NCI-H345 (cell line): ENCODE measurements around the gene GFPT2.
A peak's percentile ranks its signal among the peaks of the same experiment; 100 is the strongest.

ENCODE experiments used
- DNase-seq: peaks from one replicate; lab custom pipeline; 2025; lab: John Stamatoyannopoulos, UW

The GFPT2 gene

DNA sequence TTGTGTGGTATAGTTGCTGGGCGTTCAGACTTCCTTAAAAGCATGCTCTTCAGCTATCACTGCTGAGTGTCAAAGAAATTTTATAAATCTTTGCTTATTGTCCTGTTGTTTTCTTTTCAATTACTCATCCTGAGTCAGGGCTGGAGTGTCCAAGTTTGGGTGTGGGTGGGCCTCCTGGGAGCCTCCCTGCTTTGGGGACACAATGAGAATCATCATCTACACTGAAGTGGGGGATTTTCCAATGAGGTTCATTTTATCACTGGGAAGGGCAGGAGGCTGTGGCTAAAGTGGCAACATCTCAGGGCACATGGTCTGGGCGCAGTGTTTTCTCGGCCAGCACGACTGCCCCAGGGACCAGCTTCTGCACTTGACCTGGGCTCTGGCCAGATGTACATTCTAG is 19.5 kb downstream of the GFPT2 start:
- no peak for DNase-seq

DNA sequence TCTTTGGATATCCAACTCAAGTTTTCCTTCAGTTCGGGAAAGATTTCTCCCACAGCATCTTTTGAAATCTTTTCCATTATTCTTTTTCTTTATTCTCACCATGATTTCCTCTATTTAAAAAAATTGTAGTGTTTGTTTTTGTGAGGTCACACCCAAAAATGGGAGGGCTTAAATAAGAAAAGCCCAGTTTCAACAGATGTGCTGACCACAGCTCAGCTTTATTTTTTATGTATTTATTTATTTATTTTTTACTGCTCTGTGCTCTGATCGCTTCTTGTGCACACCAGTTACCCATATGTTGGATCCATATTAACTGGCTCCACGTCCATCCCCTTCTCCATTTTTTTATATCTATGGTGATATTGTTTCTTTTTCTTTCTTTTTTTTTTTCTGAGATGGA is 20.3 kb downstream of the GFPT2 start:
- DNase-seq: no peak

DNA sequence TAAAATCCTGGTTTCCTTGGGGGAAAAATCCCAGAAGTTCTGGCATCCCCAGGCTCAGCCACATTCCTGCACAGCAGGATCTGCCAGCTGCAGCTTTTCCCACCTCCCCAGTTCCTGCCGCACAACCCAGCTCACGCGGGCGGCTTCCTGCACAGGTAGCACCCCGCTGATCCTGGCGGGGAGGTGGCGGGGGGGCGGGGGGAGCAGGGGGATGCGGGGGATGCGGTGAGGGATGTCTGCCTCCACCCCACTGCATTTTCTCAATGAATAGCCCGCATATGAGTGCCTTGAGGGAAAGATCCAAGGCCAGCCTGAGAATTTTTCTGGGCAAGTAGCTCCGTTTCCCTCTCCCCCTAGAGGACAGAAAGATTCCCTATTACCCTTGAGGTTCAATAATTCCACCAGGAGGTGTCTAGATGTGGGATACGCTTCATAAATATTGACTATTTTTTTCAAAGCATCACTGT is 21.1 kb downstream of the GFPT2 start:
- DNase-seq: no peak

DNA sequence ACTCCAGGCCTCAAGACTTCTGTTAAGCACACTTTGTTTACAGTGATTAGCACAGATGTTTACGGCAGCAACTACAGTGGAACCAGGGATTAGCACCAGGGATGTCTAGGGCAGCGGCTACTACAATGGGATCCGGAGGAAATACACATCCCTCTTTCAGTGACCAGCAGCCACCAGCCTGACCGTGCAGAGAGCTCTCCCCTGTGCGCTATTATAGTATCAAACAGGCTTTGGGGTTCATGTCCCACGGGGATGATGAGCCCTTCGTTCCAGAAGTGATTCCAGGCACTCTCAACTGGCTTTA is 21.5 kb downstream of the GFPT2 start:
- DNase-seq: no peak

DNA sequence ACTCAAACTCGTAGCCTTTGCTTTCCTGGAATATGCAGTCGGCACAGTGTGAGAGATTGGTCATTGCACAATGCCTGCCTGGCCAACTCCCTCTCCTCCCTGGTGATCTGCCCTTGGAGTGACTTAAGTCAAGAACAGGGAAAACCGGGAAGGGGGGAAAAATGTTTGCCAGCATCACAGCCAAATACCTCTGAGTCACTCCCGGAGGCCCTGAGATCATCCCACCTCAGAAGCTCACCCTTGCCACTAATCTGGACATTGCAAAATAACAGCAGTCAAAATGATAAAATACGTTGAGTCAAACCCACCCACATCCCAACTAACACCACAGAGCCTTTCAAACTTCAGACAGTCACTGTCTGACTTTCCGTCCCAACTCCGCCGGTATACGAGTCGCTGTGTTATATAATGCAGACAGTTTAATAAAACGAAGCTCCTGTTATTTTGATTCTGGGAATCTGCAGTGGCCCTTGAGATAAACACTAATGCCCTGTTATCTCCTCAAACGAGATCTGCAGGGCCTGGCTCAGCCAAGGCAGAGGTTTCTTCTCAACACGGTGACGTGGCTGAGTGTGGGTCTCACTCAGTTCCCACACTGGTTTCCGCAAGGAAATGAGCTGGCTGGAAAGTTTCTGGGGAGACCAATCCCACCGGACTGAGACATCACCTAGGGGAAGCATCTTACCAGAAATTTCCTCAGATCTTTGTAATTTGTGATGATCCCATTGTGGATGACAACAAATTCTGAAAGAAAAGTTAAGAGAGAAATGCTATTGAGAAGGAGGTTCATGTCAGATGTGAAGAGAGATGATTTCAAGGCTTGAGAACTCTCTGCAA is 22.1 kb downstream of the GFPT2 start:
- no peak for DNase-seq

DNA sequence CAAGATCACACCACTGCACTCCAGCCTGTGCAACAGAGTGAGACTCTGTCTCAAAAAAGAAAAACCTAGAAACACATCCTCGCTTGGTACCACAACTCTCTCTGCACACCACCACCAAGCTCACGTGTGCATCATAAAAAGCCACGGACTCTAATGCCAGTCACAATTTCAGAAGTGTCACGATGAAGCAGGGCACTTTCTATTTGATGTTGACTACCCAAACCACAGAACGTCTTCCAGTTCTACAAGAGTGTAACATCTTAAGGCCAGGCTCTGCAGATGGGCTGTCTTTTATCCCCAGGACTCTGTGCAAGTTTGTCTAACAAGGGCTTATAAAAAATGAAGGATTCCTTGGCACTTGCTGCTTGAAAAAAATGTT is 22.9 kb downstream of the GFPT2 start:
- no peak for DNase-seq

DNA sequence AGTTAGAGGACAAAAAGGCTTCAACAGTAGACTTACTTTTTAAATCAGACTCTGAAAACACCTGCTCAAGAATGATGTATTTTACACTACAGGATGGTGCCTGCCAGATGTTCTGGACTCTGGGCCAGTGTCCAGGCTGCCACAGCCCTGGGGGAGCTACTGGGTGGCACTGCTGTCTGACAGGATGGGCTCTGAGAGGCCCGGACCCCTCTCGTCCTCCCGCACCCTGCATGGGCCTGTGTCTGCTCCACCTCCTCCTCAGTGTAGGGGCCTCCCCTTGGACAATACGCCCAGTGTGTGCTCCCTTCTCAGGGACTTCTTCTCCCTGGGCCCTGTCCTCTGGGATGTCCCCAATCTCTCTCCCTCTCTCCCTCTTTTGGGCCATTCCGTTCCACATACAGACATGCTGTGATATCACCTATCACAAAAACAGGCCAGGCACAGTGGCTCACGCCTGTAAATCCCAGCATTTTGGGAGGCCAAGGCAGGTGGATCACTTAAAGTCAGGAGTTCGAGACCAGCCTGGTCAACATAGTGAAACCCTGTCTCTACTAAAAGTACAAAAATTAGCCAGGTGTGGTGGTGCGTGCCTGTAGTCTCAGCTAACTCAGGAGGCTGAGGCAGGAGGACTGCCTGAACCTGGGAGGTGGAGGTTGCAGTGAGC is 23.4 kb downstream of the GFPT2 start:
- no peak for DNase-seq

DNA sequence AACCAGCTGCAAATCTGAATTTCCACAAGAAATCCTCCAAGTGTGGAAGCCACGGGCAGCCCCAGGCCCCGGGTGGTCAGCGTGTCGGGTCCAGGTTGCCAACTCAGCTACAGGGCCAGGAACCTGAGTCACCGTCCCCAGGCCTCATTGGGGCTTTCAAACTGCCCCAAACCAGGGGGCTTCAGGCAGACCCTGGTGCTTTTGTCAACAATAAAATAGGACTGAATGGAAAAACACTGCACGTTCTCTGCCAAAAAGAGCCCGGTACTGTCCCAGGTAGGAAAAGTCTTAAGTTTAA is 24.0 kb downstream of the GFPT2 start:
- no peak for DNase-seq

DNA sequence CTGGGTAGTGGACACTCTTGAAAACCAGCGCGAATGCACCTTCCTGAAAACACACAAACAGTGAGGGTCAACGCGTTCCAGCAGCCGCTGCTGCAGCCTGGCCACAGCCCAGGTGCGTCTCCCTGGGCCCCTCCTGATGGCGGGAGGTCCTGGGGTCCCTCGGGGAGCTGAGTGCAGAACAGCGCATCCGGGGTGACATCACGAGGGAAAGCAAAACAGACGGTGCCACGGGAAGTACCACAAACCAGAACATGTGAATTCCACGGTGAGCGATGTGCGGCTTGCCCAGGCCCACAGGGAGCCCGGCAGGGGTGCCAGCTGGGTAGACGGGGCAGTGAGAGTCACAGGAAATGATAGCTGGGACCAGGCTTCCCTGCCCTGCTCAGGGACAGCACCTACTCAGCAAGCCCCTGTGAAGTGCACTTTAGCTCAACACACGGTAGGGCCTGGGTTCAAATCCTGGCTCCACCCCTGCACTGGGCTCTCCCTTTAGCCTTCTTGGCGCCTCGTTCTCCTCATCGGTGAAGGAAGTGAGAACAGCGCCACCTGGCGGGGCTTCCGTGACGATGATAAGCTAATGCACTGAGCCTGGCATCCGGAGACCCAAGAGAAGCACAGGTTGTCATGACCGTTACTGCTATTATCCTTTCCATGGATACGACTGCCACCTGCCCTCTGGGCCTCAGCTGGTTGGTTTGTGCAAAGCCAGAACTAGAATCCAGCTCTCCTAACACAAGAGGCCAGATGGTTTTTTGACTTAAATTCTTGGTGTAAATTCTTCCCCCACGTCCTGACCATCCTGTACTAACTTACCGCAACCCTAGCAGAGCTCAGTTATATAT is 24.6 kb downstream of the GFPT2 start:
- DNase-seq: peak; percentile 90

DNA sequence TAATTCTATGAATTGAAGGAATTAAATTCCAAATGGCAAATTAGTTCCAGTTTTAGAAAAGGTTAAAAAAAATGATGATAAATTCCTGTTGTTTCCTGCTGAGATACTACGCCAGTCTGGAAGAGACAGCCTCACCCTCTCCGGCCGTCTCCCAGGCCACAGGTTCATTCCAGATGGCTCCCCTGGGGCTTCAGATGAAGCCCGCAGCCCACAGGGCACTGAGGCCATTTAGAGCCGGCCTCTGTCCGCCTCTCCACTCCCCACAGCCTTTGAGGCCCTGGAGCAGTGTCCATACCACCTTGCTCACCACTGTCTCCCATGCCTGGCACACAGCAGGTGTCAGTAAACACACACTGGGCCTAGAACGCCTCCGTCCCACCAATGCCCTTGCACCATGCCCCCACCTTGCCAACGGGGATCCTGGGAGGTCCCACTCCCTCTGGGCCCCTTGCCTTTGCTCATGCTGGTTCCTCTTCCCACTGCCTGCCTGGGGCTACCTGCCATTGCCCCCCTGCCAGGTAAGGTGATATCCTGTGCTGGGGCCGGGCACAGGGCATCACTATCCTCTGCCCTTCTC is 26.1 kb downstream of the GFPT2 start:
- DNase-seq: no peak

DNA sequence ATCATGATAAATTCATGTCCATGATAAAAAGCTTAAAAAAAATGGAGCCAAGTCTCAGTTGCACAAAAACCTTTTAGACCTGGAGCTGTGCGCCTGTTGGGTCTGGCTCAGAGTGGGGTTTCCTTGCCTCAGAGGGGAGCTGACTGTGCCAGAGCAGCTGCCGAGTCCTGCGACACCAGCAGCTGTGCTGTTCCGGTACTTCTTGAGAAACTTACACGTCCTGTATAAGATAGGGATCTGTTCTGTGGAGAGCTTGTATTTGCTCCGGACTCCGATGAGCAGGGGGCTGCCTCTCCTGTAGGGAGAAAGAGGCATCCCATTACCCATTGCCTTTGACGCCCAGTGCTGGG is 28.6 kb downstream of the GFPT2 start:
- DNase-seq: no peak

DNA sequence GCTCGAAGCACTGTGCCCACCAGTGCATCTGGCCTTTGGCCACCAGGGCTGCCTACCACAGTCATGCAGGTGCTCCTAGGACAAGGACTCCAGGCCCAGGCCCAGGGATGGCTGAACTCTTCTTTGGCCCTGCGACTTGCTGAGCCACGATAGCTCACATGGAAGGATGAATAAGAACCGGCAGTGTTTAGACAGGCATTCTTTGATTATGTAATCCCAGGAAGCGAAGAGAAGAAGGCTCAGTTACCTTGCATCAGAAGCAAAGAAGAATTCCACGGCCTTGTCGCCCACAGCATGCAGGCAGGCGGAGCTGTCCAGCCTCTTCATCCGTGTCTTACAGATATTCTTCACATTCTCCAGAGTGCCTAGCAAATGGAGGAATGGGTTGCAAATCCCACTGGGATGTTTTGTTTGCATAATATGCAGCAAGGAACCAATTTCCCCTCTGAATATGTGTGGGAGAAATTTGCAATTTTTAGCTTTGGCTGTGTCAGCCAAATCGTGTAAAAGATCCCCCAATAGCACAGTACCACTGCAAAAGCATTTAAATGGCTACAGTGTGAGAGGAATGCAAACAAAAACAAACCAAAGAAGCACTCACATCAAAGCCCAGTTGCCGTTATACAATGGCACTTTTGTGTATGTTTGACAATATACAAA is 29.1 kb downstream of the GFPT2 start:
- no peak for DNase-seq

DNA sequence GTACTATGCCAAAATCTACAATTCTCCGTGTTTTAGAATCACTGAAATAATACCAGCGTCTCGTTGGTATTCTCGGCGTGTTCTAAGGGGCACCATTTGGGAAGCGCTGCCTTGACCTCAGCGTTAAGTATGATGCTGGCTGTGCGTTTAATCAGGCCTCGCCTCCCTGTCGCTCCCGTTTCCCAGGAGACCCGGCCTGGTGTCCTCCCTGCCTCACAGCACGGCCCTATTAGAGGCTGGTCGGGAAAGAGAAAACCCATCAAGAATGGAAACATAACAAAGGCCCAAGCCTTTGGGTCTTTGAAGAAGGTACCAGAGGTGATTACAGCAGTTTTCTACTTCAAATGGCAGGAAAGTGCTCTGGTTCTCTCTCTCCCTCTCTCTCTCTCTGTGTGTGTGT is 30.0 kb downstream of the GFPT2 start:
- DNase-seq: no peak

DNA sequence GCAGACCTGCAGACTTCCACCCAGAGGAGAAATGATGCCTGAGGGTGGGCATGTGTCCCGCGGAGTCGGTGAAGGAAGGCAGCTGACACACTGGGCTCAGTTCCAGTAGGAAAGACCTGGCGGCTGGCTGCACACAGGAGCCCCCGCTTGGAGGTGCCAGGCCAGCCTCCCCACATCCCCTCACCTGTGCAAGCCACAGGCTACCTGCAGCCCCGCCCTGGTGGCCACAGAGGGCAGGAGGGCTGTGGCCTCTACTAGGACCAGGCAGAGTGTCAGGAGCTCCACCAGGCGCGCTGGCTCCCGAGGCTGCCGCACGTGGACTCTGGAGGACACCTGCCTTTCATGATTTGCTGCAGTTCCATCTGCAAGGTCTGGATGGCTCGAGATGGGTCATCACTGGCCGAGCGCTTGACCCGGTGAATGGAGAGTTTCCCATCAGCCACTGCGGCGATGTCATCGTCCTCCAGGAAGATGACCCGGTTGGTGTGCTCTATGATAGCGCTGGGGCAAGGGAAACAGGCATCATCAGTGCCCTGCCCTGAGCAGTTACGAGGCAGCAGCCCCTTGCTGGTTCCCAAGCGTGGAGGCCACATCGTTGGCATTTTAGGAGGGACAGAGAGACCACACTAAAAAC is 34.6 kb downstream of the GFPT2 start:
- no peak for DNase-seq

DNA sequence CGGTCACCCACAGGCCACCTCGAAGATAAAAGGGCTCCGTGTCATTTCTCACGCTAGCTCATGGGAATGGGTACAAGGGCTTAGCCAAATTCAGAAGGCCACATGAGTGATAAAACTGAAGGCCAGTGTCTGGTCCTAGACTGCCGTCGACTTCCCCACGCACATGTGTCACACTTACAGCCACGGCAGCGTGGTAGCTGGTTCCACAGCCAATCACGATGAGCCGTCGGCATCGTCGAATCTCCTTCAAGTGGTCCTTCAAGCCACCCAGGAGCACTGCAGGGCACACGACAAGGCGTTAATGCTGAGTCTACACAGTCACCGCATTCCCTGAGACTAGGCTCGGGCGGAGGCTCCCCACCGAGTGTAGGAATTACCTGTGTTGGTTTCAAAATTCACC is 36.5 kb downstream of the GFPT2 start:
- DNase-seq: no peak

DNA sequence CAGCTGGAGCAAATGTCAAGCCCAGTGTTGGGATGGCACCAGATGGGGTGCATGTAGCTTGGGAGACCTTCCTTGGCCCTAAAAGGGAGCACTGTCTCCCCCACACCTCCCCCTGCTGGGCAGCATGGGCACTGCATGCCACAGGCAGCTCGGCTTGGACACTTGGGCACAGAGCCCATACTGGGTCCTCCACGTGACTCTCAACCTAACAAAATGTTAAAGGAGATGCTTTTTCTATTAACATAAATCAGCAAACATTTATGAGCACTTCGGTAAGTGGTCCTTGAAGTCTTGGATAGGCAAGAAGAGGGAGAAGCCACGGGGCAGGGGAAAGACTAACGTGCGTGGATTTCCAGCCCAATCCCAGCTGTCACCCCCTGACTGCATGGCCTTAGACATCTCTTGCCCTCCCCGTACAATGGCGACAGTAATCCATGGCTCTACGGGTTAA is 37.3 kb downstream of the GFPT2 start:
- peak; percentile 65 for DNase-seq

DNA sequence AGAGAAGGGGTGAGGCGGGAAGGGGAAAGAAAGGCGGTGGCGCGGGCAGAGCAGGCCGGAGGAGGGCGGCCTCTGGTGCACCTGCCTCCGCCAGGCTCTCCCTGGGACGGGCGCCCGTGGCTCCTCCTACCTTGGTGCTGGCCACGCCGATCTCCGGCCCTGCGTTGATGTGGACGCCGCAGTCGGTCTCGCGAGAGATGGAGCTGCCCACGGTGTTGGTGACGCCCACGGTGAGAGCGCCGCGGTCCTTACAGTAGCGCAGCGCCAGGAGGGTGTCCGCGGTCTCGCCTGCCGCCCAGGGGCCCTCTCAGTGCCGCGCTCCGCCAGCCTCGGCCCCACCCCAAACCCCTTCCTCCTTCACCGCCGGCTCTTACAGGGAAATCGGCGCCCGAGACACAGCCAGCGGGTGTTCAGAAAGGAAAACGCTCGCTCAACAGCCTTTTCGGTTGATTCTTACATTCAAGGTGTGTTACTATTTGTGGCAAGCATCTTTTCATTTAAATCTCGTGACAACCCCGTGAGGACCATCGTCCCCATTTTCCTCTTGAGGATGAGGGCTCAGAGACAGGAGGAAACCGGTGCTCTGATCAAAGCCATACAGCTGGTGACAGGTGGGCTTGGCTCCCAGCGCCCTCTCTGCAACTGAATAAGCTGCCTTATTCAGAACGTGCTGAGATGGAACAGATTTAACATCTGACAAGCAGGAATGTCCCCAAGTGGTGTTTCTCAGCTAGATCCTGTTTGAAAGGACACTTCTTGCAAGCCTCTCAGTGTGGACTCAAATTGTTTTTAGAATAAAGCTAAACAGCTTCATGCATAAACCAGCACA is 39.2 kb downstream of the GFPT2 start:
- no peak for DNase-seq

DNA sequence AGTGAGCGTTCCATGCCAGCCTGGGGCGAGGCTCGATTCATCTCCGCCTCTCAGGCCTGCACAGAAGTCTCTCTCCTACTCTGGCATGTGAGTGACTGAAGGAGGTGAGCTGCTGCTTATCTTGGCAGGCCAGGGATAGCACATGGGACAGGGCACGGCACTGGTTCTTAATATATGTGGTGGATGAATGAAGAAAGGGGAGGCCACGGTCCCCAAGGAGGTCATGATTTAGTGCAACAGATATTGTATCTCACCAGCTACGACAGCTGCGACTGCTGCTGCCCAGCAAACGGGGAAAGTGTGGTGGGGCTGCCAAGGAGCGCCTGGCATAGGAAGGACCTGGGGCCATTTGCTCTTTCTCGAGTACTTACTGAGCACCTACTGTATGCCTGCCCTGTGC is 41.9 kb downstream of the GFPT2 start:
- no peak for DNase-seq

DNA sequence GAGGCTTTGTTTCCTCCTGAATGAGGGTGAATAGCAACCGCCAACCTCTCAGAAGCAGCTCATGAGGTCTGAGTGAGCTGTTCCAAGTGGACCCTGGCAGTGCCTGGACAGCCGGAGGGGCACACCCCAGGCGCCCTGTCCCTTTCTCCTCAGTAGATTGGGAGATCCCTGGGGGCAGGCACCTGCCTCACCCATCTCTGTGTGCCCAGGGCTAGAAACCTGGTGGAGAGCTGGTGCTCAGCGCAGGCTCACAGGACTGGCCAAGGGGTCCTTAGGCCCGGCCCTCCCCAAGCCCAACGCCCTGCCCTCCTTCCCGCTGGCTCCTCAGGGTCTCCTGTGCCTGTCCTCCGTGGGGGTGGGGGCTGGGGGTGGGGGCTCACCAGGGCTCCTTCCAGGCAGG is 46.3 kb downstream of the GFPT2 start:
- no peak for DNase-seq

DNA sequence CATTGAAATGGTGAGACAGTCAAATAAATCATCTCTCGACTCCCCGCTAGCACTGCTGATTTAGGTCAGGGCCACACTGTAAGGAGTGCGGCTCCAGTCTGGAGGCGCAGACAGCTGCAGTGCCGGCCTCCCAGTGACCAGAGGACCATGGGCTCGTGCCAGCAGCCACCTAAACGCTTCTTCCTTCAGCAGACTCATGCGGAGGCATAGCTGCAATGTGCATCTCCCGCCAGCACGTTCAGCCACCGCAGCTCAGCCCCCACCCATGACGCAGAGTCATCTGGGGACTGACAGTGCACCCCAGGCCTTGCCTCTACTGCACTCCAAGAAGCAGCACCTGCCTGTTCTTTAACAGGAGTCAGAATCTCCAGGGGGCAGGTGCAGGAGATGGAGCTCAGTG is 47.7 kb downstream of the GFPT2 start:
- DNase-seq: no peak
